NOMO-1 treated with dmso at 0.1 percent for 144 hours (cell line): ENCODE data around the gene ATF3.

Source experiments
- DNase-seq: peaks from one replicate; lab custom pipeline; 2025; ENCODE audit not compliant: unreplicated experiment; lab: John Stamatoyannopoulos, UW

The ATF3 gene

DNA sequence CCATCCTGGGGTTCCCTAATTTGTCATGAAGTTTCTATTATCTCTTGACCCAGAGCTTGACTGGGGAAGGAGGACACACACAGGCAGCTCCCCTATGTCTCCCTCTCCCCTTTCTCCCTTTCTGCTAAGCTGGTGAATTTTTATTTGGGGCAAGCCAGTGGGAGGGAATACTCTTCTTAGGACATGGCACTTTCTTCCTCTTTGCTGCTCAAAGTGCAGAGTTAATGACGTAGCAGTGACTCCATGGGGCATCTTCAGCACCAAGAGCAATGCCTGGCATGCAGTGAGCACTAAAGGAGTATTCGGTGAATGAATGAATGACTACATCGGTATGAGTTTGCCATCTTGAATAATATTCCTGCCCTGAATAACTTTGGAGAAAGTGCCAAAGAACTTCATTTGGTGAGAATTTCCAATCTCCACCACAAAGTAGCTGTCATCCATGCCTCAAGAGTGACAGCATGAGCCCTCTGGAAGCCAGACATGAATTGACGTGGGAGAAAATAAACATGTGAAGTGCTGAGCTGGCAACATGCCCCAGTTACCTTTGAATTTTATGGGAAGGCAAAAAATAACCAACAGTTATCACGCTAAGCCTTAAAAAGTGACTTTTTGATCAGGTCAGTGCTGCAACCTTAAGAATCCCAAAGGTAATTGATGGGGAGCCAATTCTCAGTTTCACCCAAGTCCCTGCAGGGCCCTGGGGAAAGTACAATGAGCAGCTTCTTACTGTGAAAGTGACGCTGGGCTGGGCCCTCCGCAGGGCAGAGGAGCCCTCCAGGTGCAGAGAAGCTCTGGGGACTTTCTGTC is 22.1 kb upstream of the ATF3 start:
- no peak for DNase-seq

DNA sequence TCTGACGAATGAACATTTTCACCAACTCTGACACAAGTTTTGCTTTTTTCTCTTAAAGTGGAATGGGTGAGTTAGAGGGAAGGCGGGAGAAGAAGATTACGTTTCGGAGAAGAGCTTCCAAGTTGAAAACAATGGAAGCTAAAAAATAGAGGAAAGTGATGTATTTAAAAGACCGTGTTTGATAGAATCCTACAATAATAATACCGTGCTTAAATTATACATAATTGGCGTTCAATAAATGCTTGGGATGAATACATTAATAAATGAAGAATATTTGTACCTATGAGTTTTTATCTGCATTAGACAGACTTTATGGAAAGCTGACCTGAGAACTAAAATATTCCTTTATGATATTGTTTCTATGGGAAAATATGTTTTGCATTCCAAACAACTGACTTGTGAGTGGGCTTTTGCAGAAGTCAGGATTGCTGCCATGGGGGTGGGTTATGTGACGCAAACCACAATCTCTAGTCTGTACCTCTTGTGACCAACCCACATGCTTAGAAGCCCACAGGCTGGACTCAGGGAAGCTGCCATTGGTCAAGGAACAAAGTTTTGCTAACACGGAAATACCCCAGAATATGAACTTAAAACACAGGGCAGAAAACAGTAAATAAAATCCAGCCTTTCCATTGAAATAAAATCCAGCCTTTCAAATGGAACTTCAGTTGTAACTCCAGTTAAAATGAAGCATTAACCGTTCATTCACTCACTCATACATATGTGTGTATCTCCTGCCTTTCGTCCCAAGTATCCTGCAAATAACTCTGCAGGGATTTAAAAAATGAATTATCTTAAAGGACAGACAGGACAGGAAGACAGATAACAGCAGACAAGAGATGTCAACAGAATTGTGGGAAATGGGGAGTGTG is 21.3 kb upstream of the ATF3 start:
- no peak for DNase-seq

- DNase-seq: no peak
Measured at GRCh38 chr1:212587888-212588510, 20.6 kb upstream of the ATF3 start.

- DNase-seq: no peak
Measured at GRCh38 chr1:212589446-212589845, 19.1 kb upstream of the ATF3 start.

GRCh38 chr1:212591922-212592321 is 16.6 kb upstream of the ATF3 start:
- no peak for DNase-seq

- DNase-seq: no peak
Measured at GRCh38 chr1:212593821-212594251, 14.7 kb upstream of the ATF3 start.

GRCh38 chr1:212594640-212595039 is 13.9 kb upstream of the ATF3 start:
- DNase-seq: no peak

DNA sequence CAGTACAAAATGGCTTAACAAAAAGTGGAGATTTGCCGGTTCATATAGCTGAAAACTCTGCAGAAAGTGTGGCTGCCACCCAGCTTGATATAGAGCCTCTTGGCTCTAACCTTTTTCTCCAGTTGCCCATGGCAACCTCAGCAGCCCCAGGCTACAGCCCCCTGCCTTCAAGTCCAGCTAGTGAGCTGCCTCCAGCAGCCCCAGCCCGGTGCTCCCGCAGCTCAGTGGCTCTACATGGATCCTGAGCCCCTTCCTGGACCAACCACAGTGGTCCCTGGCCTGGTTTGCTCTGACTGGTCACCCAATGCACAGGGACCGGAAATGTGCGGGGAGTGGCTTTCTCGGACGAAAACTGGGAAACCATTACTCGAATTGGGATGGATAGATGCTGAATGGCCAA is 13.3 kb upstream of the ATF3 start:
- no peak for DNase-seq

- no peak for DNase-seq
Measured at GRCh38 chr1:212595787-212596714, 12.5 kb upstream of the ATF3 start.

- DNase-seq: no peak
Measured at GRCh38 chr1:212596798-212597197, 11.8 kb upstream of the ATF3 start.

DNA sequence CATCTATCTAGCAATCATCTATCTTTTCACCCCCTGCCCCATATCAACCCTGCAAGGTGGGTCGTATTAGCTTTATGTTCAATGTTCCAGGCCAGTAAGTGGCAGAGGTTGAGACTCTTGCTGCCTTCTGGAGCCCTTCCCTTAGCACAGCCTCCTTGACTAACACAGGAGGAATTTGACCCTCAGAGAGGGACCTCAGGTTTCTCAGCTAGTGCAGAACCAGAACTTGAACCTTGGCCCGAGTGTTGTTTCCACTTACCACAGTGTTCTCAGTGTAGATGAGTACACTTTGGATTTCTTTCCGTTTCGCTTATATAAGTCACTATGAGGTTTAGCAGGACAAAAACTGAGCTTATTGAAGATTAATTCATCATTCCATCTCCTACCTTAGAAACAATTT is 11.1 kb upstream of the ATF3 start:
- no peak for DNase-seq

DNA sequence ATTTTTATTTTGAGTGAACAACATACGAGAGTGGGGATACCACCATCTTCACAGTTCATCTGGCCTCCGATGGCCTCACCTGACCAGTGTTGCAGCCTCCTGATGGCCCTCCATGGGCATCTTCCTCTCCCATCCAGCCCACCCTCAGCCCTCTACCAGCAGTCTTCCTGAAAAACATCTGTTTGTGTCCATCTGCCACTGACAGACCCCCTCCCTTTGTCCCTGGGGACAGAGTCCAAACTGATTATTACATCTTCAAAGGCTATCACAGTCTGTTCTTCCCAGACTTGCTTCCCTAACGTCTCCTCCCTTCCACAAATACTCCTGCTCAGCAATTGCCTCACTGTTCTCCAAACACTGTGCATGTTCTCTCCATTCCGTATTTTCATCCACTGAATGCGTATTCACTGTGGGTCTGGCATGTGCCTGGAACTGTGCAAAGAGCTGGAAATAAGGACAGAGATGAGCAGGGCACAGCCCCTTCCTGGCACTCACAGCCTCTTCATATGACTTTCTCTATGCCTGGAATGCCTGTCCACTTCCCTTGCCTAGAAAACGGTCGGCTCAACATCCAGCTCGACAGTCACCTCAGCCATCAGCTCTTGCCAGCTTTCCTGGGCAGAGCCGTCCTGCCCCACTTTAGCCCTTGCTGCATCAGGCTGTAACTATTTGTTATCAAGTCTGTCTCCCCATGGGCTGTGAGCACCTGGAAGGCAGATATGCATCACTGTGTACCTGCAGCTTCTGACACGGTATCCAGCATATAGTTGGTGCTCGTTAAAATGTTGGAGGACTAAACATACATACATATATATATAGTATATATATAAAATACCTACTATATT is 8.3 kb upstream of the ATF3 start:
- no peak for DNase-seq

DNA sequence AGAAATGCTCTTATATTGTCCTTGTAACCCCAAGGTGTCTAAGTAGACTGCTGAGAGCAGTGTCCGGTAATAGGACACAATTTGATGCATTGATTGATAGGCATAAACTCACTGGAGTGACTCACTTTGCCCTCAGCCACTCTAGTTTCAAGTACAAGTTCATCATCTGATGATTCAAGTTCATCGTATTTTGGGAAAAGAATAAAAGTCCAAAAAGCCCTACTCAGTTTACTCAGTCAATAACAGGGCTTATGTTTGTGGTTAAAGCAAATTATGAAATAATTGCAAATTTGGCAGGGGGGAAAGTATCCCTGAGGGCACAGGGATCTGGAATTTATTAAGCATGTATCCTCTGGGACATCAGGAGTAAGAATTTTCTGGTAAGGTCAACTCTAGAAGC is 7.6 kb upstream of the ATF3 start:
- DNase-seq: no peak

DNA sequence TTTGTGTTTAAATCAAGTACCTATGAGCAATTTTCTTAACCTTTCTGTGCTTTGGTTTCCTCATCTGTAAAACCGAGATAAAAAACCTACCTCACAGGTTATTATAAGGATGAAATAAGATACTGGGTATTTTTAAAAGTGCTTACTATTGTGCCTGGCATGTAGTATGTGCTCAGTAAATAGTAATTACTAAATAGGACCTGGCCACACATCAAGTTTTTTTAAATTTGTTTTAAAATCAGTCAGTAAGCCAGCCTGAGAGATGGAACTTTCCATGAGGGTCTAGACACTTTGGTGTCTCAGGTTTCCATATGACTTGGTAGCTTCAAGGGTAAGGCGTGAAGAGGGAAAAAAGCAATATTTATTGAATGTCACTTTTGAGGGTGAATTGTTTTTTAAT is 7.0 kb upstream of the ATF3 start:
- DNase-seq: no peak

DNA sequence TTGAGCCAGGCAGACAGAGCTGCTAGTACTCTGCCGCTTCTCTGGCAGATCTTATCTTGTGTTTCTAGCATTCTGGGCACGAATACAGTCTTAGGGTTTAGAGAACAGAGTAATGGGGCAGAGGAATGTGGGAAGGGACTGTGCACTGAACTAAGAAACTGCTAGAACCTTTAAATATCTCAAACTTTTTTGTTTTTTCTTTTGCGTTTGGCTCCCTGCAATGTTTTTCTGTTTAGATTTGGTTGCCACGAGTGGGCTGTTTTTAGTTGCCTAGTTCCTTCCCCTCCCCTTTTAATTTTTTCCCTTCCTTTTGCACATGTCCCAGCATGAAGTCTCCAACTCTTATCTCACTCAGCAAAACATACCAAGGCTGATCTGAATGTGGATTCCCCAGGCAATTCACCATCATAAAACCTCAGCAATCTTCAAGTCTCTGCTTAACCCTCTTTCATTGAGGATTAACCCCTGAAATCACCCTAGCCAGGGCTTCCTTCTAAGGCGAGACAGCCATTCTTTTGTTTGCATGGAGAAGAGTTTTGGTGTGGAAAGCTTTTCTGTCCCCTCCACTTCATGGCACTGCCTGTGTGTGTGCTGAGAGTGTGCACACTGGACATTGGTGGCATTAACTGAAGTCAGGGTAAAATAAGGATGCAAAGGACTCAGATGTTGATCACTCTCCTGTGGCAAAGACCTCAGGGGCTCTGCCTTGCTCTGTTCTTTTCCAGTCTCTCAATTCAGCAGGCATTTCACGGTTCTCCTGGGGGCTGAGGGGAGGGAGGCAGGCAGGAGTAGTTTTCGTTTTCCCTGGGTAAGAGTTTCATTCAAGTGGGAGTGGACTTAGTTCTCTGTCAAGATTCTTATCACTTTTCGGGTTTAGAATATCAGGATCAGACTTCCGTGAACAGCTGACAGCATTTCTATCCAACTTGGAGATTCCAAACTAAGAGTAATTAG is 2.8 kb upstream of the ATF3 start:
- DNase-seq: no peak

GRCh38 chr1:212606395-212607205 is 2.0 kb upstream of the ATF3 start:
- DNase-seq: no peak

DNA sequence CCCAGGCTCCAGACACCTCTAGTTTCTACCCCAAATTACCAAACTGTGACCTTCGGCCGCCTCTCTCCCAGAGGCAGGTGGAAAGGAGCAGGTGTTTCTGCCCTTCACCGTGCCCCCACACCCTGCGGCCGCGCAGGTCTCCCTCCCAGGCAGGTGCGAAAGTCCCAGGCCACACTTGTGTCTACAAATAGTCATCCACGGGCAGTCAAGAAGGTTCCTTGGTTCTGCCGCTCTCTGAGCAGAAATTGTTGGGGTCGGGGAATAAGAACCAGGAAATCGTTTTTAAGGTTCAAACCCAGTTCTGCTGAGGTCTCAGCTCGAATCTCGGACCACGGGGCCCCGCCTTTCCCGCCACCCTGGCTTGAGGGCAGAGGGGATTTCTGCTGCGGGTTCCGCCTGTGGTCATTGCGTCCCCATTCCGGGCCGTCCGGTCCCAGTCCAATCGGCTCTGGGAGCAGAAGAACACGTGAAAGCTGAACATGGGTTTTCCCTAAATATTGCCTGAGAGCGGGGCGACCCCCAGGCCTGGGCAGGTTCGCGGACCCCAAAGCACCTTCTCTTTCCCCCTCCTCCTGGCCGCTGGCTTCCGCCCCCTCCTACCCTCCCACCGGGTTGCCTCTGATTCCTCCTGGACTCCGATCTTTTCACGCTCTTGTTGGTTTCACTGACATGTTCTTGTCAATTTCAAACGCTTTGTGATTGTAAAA is 1.2 kb upstream of the ATF3 start:
- DNase-seq: no peak
